Caco-2 (cell line): ENCODE measurements around the gene TNFSF15. TPM values are rescaled to one million over a fixed set of nuclear protein-coding genes. Genes with fewer than 3 reads are reported as not detected.

Experiments
- BruUV-seq: library from RNA; stranded (reverse); fragments of 400-500 nt; replicated peaks from 2 replicates; lab custom pipeline; 2021; lab: Mats Ljungman, UMichigan
- CTCF ChIA-PET: fragments of 300-600 bp; sonication (Branson Sonifier 250); formaldehyde crosslinking; loops from one replicate; lab custom pipeline; 2022; ENCODE audit warnings: antibody characterized with exemption; lab: Charles Lee
- POLR2A ChIA-PET: fragments of 300-600 bp; sonication (Branson Sonifier 250); formaldehyde crosslinking; loops from one replicate; lab custom pipeline; 2022; ENCODE audit warnings: antibody characterized with exemption; lab: Charles Lee
- DNase-seq, 2 experiments: peaks; one replicate each; pipeline versions ENCODE4 v3.0.0 to v3.0.0-alpha.2; 2020 to 2022
- H3K27me3 ChIP-seq: replicated peaks from 2 replicates; pipeline ENCODE4 v1.6.0; 2011; ENCODE audit warnings: low read length; ENCODE audit not compliant: control insufficient read depth, insufficient read depth
- H3K36me3 ChIP-seq: 2 replicates; pipeline ENCODE4 v1.5.1; 2011; ENCODE audit warnings: low read length; ENCODE audit not compliant: control insufficient read depth, insufficient read depth
- H3K4me1 ChIP-seq: fragments of 250-450 bp; sonication (Bioruptor Pico); 2 replicates; pipeline ENCODE4 v1.5.1; 2020; ENCODE audit warnings: mild to moderate bottlenecking
- H3K4me3 ChIP-seq: 2 replicates; pipeline ENCODE4 v1.5.1; 2011; ENCODE audit warnings: low read depth, mild to moderate bottlenecking, control low read depth, low read length
- H3K9me3 ChIP-seq: fragments of 250-450 bp; sonication (Bioruptor Pico); 2 replicates; pipeline ENCODE4 v1.5.1; 2020; ENCODE audit warnings: mild to moderate bottlenecking, moderate library complexity
- H3K27ac Mint-ChIP-seq: one replicate; pipeline ENCODE4 v1.8.0; 2022; ENCODE audit warnings: mixed read lengths; ENCODE audit not compliant: unreplicated experiment
- H3K27me3 Mint-ChIP-seq: one replicate; pipeline ENCODE4 v1.8.0; 2022; ENCODE audit warnings: mixed read lengths; ENCODE audit not compliant: insufficient read depth, unreplicated experiment
- H3K36me3 Mint-ChIP-seq: one replicate; pipeline ENCODE4 v1.8.0; 2022; ENCODE audit warnings: mild to moderate bottlenecking, mixed read lengths; ENCODE audit not compliant: insufficient read depth, unreplicated experiment
- H3K4me1 Mint-ChIP-seq: one replicate; pipeline ENCODE4 v1.8.0; 2022; ENCODE audit warnings: low read depth, mixed read lengths; ENCODE audit not compliant: unreplicated experiment
- H3K4me3 Mint-ChIP-seq: one replicate; pipeline ENCODE4 v1.8.0; 2022; ENCODE audit warnings: mild to moderate bottlenecking, moderate library complexity, mixed read lengths; ENCODE audit not compliant: unreplicated experiment
- H3K9me3 Mint-ChIP-seq: one replicate; pipeline ENCODE4 v1.8.0; 2022; ENCODE audit warnings: mixed read lengths; ENCODE audit not compliant: unreplicated experiment
- CTCF ChIP-seq, 2 experiments: fragments of 200-600 bp in 1 of 2; IDR thresholded peaks; 1 replicate in 1 of 2; 2 replicates in 1 of 2; pipeline versions ENCODE4 v1.5.1 to v1.8.0; 2011 to 2022; ENCODE audit warnings: antibody characterized with exemption in 1 of 2, control low read depth in 1 of 2, inconsistent platforms in 1 of 2, low read depth in 1 of 2, low read length in 1 of 2, mild to moderate bottlenecking in 1 of 2, moderate library complexity in 1 of 2; ENCODE audit not compliant: insufficient read depth in 1 of 2, severe bottlenecking in 1 of 2, unreplicated experiment in 1 of 2
- intact Hi-C: fragments of 100-400 bp; cut with micrococcal nuclease; formaldehyde crosslinking; loops from one replicate; pipeline ENCODE4 v1.10.0; 2022; ENCODE audit not compliant: unreplicated experiment
- total RNA-seq: library from RNA; stranded (reverse); gene quantifications from 2 replicates; pipeline ENCODE4 v1.2.3, GENCODE V29; 2022

Gene TNFSF15
- total RNA-seq, 1 experiment from 2014 or later, result 0.66 TPM

GRCh38 chr9:114769624-114770023 lies 36.2 kb downstream of the TNFSF15 start:
- no peak overlapping the region for H3K4me3 Mint-ChIP-seq
- DNase-seq, result no peak
- Histone ChIP-seq H3K4me1 (no peaks in the 10 kb centered on the region), H3K36me3 (no peaks in the 10 kb centered on the region), H3K9me3 (no peaks in the 10 kb centered on the region), H3K4me3 (no peak overlapping the region), H3K27me3 (no peaks in the 10 kb centered on the region)
- BruUV-seq, result no TSS peak
- intact Hi-C loops, result no loop called here
- H3K27ac Mint-ChIP-seq, result no peak overlapping the region
- ChIA-PET CTCF (no interaction called here), POLR2A (no interaction called here)
- no peak for TF ChIP-seq CTCF (IDR thresholded peaks at IDR 0.05; ENCODE audit: insufficient read depth in 1 of 2, low read depth in 1 of 2, low read length in 1 of 2, severe bottlenecking in 1 of 2, unreplicated experiment in 1 of 2)
- no peaks in the 10 kb centered on the region for H3K4me1 Mint-ChIP-seq
- peaks cover 6% of the 10 kb centered on the region for H3K27me3 Mint-ChIP-seq
- H3K36me3 Mint-ChIP-seq, result no peaks in the 10 kb centered on the region
- no peaks in the 10 kb centered on the region for H3K9me3 Mint-ChIP-seq

- H3K36me3 Mint-ChIP-seq, result no peaks in the 10 kb centered on the region
- Histone ChIP-seq H3K4me1 (no peaks in the 10 kb centered on the region), H3K9me3 (no peaks in the 10 kb centered on the region), H3K27me3 (no peaks in the 10 kb centered on the region), H3K4me3 (no peak overlapping the region), H3K36me3 (no peaks in the 10 kb centered on the region)
- BruUV-seq, result no TSS peak
- no peaks in the 10 kb centered on the region for H3K4me1 Mint-ChIP-seq
- H3K27me3 Mint-ChIP-seq, result peaks cover 6% of the 10 kb centered on the region
- intact Hi-C loops, result no loop called here
- H3K9me3 Mint-ChIP-seq, result no peaks in the 10 kb centered on the region
- TF ChIP-seq CTCF (IDR thresholded peaks at IDR 0.05; ENCODE audit: insufficient read depth in 1 of 2, low read depth in 1 of 2, low read length in 1 of 2, severe bottlenecking in 1 of 2, unreplicated experiment in 1 of 2), result no peak
- no peak overlapping the region for H3K27ac Mint-ChIP-seq
- POLR2A ChIA-PET, result no interaction called here
- CTCF ChIA-PET, result no interaction called here
- no peak for DNase-seq
- H3K4me3 Mint-ChIP-seq, result no peak overlapping the region
These were observed 42.6 kb downstream of the TNFSF15 start for GRCh38 chr9:114763220-114763619.

GRCh38 chr9:114761523-114761922 lies 44.3 kb downstream of the TNFSF15 start:
- Mint-ChIP-seq H3K27me3 (peaks cover 6% of the 10 kb centered on the region), H3K4me1 (no peaks in the 10 kb centered on the region), H3K27ac (no peak overlapping the region), H3K4me3 (no peak overlapping the region), H3K36me3 (no peaks in the 10 kb centered on the region), H3K9me3 (no peaks in the 10 kb centered on the region)
- no TSS peak for BruUV-seq
- Histone ChIP-seq H3K36me3 (no peaks in the 10 kb centered on the region), H3K4me1 (no peaks in the 10 kb centered on the region), H3K4me3 (no peak overlapping the region), H3K27me3 (no peaks in the 10 kb centered on the region), H3K9me3 (no peaks in the 10 kb centered on the region)
- no peak for DNase-seq
- POLR2A ChIA-PET, result no interaction called here
- no peak for TF ChIP-seq CTCF (IDR thresholded peaks at IDR 0.05; ENCODE audit: insufficient read depth in 1 of 2, low read depth in 1 of 2, low read length in 1 of 2, severe bottlenecking in 1 of 2, unreplicated experiment in 1 of 2)
- intact Hi-C loops, result no loop called here
- CTCF ChIA-PET, result no interaction called here
